Stimulated activated CD8-positive, alpha-beta memory T cell treated with anti-CD3 and anti-CD28 coated beads, Interleukin-4, amount 100 ng/mL, for 24 hours (primary cell): ENCODE measurements around the gene FEV.
A peak's percentile ranks its signal among the peaks of the same experiment; 100 is the strongest.

Experiments
- DNase-seq: peaks from one replicate; pipeline ENCODE4 v3.0.0-alpha.2; 2020; ENCODE audit warnings: low read depth

The FEV gene

DNA sequence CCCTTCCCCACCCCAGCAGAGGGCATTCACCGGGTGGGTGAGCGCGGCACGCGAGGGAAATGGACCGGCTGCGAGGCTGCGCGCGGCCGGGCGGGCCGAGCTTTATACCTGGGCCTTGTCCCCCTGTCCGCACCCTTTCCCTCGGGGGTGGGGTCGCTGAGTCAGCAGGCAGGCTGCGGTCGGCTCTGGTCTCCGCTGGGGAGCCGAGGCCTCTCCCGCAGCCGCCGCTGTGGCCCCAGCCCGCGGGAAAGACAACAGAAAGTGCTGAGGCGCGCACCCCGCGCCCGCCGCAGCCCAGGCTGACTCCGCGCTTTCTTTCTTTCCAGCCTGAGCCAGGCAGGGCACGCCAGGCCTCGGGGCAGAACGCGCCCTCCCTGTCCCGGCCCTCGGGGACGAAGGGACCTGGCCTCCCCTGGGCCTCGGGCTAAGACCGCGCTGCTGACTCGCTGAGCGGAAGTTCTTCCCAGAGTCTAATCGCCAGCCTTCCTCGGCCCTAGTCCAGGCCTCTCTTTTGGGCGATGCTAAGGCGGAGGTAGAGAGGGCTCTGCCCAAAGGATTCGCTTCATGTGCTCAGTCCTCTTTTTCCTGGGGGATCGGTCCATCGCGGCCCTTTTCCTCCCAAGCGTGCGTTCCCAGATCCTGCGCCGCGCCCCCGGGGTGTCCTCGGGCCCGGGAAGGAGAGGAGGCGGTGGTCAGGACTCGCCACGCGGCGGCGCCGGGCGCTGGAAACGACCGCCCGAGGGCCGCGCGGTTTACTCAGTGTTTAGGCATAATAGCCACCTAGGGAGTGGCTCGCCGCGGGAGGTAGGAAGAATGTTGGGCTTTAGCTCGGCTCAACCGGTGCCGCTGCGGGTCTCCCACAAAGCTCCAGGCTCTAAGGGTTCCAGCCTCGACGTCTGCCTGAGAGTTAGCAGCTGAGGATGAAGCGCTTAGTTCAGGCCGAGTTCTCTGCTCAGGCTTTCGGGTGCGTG lies 8.6 kb upstream of the FEV start, which contains the start of gene CRYBA2:
Gene CRYBA2 (minus strand): TSS at position 78 of the 971 bp plus-strand sequence. CDS start 246 bp downstream, outside the sequence.
- DNase-seq: no peak

DNA sequence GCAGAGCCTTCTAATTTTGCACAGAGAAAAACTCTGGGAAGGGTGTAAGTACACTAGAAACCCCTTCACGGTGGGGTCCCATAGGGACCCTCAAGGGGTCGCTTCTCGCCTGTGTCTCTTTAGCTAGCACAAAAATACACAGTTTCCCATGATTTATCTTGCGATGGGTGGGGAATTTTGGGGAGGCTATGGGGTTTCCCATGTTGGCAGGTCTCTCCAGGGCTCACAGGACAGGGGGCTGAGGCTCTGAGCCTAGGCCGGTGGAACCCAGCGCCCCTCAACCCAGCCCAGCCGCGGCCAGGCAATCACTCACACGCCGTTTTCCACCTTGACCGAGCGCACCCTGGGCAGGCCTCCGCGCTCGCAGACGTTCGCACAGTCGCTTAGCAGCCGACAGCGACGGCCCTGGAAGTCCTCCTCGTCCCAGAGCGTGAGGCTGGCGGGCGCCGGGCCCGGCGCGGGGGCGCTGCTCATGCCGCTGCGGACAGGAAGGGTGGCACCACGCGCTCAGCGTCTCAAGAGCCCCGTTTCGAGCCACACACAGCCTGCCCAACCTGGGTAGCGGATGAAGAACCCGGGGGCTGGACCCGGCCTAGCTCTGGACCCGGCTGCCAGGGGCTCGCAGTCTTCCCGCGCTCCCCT lies 7.8 kb upstream of the FEV start:
- no peak for DNase-seq

DNA sequence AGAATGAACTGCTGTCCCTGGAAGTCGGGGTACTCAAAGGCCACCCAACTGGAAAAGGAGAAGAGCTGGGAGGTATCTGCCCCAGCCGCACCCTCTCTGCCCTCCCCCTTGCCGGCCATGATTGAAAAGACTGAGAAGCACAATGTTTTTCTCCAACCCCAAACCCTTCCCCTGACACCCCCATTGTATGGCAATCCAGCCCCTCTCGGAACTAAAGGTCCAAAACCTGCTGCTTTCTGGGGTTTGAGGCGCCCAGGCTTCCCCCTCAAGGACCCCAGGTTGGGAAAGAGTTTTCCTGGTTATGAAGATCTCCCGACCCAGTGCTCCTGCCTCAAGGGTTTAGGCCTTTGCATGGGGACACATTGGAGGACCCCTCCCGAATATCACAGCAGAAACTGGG lies 7.2 kb upstream of the FEV start:
- DNase-seq: no peak

DNA sequence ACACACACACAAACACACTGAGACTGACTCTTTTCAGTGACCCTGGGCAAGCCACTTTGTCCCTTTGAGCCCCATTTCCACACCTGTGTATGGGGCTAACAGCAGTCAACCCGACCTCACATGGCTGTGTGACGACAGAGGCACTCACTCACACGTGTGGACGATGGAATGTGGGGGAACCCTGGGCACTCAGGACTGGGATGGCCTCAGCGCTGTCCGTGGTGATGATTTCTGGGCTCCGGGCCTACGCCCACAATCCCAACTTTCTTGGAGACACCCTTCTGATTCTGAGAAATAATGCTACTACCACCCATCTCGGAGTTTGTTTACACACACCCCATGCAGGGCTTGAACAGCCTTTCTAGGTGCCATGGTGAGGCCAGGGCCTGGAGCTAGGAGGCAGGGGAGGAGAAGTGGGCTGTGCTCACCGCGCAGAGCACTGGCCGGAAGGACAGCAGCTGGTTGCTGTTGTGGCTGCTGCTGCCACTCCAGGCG lies 6.7 kb upstream of the FEV start:
- DNase-seq: no peak

DNA sequence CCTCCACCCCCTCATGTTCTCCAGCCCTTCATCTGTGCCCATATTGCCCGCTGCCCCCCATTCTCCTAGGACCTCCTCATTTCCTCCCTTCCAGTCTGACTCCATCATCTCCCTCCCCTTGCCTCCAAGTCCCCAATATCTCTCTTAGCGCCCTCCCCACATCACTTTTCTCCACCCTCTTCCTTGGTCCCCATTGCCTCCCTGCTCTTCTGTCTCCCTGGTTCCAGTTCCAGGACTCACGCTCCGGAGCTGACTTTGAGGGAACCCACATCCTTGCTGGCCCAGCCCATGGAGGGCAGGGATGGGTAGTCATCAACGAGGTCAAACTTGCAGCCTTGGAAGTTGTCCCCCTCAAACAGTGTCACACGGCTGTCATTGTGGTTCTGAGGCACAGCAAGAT lies 5.6 kb upstream of the FEV start:
- DNase-seq: no peak

DNA sequence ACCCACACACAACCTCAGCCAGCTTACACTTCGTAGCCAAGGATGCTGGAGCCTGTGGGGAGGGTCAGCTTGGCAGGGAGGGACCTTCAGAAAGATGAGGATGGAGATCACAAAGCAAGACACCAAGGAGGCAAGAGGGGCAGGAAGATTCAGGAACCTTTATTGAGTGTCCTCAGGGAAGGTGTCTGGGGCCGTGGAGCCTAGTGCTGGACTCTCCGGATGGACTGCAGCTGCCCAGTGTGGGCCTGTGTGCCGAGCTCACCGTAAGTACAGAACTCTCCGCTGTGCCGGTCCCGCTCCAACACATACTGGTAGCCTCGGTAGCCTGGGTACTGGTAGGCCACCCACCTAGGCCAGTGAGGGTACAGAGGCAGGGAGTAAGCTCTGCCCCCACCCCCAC lies 5.1 kb upstream of the FEV start:
- no peak for DNase-seq

DNA sequence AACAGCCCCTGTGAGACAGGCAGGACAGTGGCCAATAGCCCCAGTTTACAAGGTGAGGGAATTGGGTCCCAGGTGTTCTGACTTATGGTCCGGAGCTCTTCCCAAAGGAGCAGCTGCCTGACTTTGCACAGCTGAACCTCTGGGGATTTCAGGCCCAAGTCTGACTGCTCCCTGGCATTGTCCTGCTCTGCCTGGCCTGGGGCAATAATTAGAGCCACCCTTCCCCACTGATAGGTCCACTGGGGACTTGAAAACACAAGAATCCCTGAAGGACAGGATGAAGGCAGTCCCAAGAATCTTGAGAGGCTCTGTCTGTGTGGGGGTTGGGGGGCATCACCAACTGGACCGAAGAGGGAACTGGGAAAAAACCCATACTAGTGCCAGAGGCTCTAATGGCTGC lies 3.7 kb upstream of the FEV start:
- no peak for DNase-seq

DNA sequence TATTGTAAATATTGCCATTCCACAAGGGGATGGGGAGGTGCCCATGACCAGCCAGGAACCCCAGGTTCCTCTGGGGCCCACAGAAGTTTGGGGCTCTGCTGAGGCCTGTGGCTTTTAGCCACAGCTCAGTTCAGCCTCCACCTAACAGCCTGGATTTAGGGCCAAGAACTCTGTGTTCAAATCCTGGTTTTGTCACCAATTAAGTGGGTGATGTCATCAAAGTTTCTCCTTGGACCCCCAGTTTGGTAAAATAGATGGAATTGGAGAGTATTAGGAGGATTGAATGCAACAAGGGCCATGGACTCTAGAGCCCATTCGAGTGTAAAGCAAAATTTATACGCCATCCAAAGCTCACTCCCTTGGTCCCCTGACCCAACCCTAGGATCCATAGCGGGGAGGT lies 3.2 kb upstream of the FEV start:
- DNase-seq: no peak

DNA sequence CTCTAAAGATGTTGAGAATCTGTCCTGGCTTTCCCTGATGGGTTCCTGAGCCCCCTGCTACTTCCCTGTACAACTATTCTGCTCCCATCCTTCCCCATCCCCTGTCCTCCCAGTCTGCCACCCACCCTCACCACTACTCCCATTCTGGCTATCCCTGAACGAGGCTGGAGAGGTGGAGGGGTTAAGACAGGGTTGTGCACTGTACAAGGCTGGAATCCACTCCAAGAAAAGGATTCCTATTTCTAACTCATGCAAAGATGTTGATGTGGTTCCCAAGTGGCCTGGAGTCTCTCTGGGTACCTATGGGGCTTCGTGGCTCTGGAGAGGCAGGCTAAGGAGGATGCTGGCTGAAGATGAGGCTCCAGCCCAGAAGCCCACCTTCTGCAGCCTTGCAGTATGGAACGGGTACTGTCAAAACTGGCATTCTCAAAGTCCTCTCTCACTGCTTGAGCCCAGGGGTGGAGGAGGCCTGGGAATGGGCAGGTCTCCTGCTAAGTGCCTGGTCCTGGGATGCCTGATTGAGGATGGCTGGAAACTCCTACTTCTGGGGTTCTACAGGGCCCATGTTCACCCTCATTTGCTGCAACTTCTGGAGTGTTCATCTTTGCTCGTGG lies 1.3 kb upstream of the FEV start:
- DNase-seq: no peak

DNA sequence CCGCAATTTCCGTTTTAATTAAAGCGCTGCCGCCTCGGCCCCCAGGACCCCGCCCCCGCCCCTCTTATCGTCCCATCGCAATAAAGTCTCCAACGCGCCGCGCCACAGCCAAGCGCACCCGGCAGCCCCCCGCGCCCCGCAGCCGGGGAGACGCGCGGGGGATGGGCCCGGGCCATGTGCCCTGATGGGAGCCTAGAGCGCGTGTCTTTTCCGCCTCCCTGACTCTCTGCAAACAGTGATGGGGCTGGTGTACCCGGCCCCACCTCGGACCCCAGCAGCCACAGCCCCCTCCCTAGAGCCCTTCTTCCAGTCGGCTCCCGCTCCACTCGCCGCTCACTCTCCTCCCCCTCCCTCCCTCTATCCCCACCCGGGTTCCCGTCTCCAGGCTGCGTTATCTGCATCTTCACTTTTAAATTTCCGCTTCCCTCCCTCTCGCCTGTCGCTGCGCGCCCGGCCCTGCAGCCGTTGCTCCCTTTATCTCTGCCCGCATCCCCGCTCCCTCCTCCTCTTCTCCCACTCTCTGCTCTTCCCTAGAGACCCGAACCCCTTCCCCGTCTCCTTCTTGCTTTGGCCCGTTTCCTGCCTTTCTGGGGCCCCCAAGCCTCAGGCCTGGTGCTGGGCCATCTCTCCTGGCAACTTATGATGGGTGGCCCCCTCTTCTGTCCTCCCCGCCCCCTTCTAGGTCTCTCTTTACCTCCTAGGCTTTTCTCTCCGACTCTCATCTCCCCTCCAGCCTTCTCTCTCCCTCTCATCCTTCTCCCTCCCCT lies 524 bp upstream of the FEV start:
- DNase-seq: no peak

DNA sequence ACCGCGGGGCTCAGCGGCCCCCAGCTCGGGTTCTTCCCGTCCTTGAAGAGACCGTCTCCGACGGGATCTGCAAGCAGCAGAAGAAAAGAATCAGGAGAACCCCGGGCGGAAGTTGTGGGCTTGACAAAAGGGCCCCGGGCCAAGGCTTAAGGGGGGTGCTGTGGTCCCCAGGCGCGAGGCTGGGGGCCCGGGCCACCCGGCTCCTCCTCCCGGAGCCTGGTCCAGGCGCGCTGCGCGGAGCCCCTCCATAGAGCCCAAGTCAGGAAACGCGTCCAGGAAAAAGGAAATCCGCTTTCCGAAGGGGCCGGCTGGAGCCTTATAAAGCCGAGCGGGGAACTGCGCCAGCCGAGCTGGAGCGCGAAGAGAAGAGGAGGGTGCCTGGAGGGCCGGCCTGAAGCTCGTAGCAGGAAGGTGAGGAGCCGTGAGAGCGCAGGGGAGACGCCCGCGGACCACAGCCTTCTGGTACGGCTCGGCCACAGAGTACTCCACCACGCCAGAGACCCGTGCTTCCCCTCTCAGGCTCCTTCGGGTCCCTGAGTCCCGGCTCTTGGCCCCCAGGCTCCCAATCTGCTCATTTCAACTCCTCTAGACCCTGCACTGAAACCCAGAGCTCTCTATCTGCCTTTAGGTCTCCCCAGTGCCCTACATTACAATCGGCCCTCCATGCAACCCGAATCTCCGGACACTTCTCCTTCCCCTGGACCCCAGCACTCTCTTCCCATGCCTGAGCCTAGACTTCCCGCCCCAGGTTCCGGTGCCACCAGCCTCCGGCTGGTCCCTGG lies 554 bp downstream of the FEV start:
- DNase-seq: no peak

DNA sequence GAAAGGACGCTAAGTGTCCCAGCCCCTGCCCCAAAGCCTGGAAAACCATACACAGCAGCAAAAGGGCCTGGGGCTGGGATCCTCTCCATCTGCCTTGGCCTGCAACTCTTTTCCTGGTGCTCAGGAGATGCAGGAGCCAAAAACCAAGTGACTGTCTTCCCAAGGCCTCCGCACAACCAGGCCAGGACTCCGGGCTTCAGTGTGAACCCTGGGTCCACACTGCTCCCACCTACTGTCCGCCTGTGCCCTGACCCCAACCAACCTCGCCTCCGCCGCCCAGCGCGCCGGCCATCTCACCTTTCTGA lies 1.1 kb downstream of the FEV start:
- DNase-seq: no peak

DNA sequence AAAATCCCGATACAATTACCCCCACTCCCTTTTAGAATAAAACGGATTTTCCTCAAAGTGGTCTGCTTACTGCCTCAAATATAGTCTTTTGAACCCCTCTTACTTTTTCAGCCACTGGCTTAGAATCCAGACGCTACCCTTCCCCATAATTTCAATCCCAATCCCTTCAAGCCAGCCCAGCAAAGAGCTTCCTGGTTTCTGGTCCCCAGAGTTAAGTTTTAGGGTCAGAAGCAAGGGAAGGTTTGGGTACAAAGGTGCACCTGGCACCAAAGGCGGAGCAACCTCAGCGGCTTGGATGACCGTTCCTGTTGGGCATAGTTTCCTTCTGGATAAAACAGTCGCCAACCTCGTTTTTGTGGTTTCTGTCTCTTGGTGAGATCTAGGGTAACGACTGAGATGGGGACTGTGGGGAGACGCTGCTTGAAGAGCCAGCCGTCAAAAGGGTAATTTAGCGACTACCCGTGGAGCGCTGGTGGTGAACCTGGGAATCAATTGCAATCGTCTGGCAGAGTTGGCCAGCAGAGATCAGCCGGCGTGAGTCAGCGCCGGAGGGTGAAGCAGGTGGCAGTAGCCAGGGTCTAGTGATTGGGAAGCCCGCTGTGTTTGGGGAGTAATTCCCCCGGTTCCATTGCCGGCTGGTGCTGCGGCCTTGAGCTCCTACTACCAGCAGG lies 1.6 kb downstream of the FEV start:
- no peak for DNase-seq

DNA sequence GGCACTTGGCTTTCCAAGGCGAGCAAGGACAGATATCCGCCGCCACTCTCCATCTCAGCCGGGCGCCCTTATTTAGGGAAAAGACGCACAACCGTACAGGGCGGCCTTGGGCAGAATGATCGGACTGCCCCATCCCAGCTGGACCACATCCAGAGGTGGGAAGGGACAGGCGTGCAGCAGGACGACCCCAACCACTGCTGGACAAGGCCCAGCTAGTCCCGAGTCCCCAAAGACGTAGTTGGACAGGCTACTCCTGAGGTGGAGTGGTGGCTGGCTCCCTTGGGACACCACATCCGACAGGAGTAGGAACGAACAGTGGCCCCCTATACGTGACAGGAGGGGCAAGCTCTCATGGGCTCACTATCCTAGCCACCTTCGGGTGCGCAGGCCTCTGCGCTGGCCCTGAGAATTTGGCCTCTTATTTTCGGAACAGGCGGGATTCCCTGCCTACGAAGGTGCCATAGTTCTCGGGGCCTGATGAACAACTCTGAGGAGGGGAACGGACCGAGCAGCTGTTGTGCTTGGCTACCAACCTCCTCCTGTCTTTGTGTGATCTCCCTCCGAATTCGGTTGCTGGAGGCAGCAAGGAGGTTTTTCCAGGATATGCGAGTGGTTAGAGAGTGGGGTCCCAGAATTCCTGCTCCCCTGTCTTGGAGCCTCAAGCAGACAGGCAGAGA lies 2.3 kb downstream of the FEV start:
- no peak for DNase-seq

DNA sequence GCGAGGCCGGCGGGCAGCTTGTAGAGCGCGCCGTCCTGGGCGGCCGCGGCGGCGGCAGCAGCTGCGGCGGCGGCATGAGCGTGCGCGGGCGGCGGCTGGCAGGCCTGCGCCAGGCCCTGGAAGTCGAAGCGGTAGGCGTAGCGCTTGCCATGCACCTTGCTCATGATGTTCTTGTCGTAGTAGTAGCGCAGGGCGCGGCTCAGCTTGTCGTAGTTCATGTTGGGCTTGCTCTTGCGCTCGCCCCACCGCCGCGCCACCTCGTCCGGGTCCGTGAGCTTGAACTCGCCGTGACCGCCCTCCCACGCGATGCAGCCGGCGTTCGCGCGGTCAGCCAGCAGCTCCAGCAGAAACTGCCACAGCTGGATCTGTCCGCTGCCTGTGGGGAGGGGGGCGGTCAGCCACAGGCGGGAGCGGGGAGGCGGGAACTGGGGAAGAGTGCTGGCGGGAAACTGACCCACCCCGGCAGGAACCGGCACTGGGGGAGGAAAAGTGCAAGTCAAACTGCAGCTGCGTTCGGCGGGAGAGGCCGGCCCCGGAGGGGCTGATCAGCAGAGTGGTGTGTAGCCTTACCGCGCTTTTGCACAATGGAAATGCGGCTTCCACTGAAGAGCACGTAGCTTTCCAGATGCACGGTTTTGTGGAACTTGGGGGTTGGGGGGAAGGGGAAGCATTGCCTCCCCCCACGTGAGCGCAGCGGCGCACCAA lies 3.0 kb downstream of the FEV start:
- no peak for DNase-seq

DNA sequence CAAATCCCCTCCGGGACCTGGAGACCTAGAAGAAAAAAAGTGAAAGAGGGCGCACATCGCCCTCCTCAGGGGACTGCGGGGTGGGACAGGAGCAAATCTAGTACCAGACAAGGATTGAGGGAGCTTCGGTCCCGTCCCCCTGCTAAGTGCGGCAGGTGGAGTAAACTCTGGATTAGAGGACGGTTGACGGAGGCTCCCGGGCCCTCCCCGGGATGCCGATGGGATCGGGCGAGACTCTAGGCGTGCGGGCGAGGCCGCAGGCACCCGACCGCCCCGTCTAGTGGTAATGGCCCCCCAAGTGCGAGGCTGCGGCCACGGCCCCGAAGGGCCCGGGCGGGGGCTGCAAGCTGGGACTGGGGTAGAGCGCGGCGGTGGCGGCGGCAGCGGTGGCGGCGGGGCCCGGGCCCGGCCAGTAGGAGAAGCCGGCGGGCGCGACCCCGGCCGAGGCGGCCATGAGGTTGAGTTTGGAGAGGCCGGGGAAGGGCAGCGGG lies 3.5 kb downstream of the FEV start:
- DNase-seq: no peak

DNA sequence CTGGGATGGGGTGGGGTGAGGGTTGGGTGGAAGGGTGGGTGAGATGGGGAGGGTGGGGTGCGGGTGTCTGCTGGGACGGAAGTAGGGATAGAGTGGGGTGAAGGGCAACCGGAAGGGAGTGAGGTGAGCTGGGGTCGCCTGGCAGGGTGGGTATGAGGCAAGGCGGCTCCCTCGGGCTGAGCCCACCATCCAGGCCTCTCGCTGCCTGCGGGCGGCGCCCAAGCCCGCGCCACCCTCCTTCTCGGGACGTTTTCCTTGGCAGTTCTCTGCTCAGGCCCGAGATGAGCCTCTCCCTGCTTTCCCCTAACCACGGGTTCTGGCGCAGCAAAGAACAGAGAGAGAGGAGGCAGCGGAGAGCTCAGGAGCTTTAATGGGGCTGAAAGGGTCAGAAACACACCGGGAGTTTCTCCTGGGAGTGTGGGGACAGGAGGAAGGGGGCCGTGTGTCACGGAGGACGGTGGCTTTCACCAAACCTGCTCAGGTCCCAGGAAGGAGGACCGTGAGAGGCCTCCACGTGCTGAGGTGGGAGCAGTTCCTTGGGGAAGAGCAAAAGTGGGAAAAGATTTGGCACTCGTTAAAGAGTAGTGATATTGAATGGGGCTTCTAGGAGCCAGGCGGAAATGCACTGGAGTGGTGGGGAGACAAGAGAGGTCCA lies 4.1 kb downstream of the FEV start:
- DNase-seq: no peak

DNA sequence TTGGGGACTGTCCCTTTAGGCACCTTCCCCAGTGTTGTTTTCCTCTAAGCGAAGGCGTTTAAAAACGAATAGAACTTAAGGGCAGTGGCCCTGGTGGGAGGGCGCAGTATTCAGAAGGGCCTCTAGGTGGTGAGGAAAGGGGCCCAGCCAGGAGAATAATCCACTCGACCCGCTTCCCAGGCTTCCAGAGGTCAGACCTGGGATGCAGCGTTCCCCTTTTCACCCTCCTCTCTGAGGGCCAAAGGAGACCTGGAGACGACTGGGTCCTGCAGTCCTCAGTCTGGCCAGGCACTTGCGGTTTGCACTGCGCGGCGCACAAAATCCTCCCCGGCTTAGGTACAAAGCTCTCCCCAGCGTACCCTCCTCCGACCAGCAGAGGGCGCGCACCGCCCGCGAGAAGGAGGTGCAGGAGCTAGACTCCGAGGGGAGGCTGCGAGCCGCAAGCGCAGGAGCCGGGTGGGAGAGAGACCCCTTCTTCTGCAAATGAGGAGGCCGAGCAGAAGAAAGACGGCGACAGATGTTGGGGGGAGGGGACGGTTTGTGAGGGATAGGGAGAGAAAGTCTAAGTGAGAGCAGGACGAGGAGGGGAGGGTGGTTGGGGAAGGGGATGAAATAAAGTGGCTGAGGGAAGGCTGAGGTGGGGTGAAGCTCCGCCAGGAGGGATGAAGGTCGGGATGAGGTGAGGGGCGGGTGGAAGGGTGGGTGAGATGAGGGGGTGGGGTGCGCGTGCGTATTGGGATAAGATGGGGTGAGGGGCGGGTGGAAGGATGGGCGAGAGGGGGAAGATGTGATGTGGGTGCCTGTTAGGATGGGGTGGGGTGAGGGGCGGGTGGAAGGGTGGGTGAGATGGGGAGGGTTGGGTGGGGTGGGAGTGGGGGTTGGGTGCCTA lies 4.9 kb downstream of the FEV start:
- DNase-seq: peak; percentile 80
